Activated gamma-delta T cell treated with anti-CD3 and anti-CD28 coated beads, Interleukin-2, amount 50 U/mL, for 16 hours (primary cell): ENCODE measurements around the gene DGCR6L.
"Not testable (repeated sequence)": the region's sequence is repeated elsewhere in the genome, so short reads cannot be mapped to it uniquely, and the experiment has no call there.

Experiments
- DNase-seq: peaks from one replicate; pipeline ENCODE4 v3.0.0-alpha.2; 2020; ENCODE audit warnings: low read depth

The DGCR6L gene

DNA sequence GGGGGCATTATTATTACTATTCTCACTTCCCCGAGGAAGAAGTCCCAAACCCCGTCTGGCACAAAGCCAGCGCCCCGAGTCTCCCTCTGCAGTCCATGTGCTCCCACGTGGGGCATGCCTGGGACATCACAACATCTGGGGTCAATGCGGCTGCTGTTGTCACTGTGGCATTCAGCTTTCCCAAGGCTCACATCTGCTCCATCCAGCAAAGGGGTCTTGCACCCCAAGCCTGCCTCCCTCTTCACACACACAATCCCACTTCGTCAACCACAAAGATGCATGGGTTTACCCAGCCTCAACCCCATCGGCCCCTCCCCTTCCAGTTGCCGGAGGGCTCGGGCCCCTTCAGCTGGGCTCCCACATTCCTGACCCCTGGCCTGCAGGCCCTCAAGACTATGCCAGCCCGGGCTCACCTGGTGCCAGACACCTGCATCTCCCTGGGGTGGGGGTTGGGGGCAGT lies 28.2 kb downstream of the DGCR6L start:
- no peak for DNase-seq

DNA sequence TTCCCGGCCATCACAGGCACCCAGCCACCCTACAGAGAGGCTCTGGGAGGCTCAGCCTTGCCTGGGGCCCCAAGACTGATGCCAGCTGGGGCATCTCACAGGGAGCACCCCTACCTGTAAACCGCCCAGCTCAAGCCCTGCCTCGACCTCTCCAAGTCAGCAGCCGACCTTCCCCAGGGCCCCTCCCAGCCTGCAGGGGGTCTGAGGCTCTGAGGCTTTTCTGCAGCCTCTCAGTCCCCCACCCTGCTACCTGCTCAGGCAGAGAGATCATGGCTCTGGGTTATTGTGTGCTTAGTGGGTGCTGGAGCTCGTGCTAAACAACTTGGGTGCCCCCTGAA lies 28.6 kb downstream of the DGCR6L start:
- DNase-seq, result no peak

DNA sequence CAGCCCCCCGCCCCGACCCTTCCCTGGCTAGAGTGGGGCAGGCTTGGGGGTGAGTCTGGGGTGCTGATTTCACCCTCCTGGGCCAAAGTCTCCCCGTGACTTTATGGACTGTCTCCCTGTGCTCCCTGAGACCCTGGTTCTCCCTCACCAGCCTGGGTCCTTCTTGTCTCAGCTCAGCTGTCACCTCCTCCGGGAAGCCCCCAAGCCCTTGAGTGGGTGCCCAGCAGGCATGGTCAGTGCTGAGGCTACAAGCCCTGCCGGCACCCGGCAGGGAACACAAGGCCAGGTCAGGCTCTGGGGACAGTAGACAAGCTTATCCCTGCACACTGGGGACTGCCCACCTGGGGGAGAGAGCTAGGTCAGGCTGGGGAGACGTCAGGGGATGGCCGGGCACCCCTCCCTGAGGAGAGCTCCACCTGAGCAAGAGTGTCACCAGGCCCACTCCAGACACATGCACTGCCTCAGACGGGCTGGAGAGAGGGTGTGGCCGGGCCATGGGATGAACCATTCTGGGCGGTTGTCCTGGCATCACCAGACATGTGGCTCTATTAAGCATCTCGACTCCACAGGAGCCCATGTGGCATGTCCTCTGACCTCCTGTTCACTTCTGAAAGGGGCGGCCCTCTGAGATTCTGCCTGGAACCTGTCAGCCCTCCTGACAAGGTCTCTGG lies 29.1 kb downstream of the DGCR6L start:
- no peak for DNase-seq

DNA sequence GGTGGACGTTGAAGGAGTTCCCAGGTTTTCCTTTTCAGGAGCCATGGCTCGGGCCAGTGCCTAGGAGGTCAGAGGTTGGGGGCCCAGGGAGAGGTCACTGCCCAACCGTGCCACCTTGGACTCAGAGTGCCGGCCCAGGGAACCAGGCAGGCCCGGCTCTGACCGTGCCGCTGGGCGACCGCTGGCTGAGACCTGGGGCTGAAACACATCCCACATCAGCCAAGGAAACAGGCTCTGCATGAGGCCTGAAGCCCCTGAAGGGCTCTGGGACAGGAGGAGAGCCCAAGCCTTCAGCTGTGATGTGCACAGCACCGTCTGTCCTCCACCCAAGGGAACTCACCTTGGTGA lies 29.8 kb downstream of the DGCR6L start:
- DNase-seq, result no peak

DNA sequence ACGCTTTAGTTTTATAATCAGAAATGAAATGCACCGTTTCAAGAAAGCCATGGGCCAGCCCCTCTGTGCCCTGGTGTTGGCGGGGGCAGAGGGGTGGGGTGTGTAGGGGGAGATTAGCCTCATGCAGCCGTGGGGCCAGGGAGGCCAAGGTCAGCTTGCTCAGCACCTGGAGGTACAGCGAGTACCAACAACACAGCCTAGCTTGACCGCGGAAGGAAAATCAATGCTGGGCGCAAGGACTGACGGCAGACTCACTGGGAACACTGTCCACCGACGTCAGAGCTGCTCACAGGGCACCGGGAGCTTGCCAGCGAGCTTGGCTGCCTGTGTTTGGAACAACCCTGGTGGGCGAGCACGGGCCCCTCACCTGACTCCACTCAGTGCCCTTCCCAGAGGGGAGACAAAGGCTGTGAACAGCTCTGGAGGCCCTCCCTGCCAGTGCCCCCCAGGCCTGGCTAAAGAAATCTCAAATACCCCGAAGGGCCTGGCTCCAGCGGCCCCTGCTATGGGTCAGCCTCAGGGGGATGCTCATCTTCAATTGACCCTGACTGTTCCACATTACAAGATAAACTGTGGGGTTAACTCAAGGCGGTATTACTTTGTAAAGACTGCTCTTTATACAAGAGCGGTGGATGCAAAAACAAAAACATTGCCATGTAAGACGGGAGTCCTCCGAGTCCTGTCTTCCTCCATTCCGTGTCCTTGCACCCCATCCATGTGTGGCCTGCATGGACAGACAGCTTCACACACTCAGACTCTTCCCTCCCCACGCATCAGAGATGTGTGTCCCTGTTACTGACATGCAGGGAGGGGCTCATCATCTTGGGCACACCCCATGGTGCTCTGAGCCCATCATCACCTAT lies 30.4 kb downstream of the DGCR6L start:
- DNase-seq, result not testable (repeated sequence)

DNA sequence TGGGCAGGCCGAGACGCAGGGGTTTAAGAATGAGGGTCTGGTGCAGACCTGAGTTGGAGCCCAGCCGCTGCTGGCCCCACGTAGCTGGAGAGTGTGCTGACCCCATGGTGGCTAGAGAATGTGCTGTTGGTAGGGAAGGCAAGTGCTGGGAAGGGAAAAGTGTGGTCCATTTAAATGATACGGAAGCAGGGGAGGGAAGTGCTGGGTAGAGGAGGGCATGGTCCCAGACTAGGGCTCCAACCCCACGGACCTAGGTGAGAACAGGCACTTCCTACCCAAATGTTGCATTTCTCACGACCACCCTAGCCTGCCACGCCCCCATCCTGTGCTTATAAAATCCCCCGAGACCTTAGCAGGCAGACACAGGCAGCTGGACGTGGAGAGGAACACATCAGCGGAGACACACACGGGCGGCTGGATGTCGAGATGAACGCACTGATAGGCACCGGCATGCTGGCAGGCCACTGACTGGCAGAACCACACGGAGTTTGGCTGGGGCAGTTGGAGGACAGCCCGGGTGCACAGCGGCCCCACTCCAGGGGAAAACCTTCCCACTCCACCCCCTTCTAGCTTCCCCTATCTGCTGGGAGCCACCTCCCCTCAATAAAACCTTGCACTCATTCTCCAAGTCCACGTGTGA lies 33.0 kb downstream of the DGCR6L start:
- DNase-seq, result not testable (repeated sequence)

DNA sequence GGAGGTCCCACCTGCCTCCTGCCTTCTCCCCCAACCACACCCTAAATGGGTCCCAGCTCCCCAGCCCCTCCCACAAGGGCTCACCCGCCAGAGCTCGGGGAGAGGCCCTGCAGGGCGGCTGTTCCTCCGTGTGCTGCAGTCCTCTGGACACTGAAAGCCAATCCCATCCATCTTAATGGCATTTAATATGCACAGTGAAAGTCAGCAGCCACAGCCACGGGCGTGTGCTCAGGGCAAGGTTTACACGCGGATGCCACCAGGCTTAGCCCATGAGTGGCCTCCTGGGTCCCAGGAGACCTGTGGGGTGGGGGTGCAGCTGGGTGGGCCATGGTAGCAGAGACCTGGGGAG lies 33.6 kb downstream of the DGCR6L start:
- DNase-seq, result not testable (repeated sequence)

DNA sequence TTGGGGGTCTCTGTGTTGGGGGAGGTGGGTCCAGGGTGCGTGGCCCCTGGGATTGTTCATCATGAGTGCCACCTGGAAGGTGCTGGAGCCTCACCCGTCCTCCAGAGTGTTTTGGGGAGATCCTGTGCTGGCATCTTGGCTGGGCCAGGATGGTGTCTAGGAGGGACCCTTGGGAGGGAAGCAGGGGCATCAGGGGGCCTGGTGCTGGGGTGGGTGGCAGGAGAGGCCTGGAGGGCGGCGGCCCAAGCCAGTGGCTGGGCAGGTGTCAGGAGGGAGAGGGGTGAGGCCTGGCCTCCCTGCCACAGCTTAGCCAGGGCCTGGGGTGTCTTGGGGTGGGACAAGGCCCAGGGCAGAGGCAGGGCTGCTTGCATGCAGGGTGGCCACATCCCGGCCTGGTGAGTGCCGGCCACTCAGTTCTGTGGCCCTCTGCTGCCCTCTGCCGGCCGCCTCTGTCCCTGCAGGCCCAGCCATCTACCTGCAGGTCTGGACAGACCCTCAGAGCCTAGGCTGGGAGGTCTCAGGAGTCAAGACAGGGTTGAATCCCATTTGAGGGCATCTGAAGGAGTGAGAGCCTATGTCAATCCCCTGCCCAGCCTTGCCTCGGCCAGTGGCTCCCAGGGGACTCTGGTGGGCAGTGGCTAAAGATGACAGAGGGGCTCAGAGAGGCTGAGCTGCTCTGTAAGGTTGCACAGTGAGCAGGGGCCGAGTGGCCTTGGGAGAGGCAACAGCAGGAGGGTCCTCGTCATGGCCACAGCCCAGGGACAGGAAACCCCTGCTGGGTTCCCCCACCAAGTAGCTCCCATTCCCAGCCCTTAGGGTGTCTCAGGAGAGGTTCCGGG lies 34.2 kb downstream of the DGCR6L start:
- DNase-seq, result peak; percentile 68

DNA sequence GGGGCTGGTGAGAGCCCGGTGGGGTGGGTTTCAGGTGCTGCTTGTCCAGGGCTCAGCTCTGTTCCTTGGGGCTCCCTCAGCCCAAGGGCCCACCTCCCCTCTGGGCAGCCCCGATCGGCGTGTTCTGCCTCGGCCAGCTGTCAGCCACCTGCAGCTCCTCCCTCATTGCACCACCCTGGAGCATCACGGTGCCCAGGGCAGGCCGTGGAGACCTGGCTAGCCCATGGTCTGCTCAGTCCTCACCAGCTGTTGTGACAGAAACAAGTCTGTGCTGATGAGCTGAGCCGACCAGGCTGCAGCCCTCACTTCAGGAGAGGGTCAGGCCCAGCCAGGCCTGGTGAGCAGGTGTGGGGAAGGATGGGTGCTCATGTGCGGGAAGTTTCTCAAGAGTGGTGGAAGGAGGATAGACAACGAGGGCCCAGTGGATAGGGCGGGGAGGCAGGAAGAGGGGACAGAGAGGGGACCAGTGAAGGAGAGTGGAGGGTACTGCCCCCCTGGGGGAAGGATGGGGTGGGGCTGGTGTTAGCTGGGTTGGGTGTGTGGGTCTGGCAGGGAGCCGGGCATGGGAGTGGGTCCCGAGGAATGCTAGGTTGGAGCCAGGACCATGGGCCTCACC lies 35.3 kb downstream of the DGCR6L start:
- no peak for DNase-seq

DNA sequence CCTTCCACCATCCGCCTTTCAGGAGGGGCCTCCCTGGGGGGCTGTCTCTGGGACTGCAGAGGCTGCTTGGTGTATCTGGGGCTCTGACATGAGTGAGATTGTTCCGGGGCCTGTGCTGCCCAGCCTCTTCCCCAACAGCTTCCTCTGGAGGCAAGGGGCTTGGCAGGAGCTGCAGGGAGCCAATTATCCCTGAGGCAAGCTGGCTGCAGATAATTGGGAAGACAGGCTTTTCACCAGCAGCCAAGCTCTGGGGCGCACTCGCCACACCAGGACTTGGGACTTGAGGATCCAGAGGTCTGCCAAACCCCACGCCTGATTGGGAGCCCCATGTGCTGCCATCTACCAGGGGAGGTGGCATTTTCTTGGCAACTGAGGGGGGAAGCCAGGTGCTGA lies 36.2 kb downstream of the DGCR6L start:
- DNase-seq, result no peak

DNA sequence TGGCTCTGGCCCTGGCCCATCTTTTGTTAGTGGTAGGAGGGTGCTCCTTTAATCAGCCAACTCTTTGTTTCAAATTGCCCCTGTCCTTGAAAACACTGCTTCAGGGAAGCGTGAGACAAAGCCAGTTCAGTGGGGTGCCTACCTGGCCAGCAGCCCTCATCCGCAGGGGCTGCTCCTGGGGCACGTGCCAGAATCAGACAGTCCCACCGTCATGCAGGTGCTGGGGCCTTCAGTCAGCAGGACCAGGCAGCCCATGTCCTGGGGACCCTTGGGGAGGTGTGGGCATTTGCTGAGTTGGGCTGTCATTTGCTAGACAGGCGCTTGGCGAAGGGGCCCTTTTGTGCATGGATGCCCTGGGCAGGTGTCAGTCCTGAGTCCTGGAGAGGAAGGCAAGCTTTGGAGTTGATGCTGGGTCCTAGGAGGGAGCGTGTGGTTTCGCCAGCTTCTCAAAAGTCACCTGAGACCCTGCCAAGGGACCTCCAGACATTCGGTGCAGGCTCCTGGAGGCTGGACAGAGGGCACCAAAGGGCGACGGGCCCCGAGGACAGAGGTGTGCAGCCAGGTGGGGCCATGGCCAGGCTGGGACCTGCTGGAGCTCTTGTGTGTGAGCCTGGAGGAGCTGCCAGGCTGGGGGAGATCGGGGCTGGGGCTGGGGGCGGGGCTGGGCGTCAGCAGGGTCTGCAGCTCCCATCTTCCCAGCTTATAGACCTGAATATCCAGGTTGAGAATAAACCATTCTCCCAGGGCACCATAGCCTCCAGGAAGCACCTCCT lies 36.8 kb downstream of the DGCR6L start:
- no peak for DNase-seq

DNA sequence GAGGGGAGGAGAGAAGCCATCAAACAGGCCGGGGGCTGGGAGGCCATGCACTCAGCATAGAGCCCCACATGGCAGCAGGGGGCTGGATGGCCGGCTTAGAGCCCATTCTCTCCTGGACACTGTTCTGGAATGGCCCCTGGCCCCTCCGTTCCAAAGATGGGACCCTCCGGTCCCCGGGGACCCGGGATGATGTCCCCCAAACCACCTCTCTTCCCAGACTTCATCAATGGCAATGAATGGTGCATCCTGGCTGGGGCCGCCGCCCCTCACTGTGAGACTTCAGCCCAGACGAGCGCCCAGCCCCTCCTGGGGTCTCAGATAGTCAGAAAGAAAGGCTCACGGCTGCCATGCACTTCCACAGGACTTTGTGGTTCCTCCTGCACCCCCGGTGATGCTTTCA lies 38.0 kb downstream of the DGCR6L start:
- no peak for DNase-seq

DNA sequence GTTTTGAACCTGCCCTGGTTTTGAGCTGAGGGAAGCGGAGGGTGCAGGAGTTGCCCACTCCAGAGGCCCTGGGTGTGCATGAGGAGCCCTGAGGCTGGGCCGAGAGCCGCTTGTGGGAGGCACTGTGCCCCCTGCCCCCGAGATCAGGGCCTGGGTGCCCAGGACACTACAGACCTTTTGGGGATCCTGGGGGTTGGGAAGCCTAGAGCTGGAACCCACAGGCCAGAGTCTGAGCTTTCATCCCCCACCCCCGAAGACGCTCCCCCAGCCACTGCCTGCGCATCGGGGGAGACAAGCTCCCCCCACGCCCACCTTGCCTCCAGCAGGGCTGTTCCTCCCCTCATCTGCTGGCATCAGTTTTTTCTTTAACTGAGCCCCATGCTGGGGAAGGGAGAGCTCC lies 38.4 kb downstream of the DGCR6L start:
- DNase-seq, result not testable (repeated sequence)

DNA sequence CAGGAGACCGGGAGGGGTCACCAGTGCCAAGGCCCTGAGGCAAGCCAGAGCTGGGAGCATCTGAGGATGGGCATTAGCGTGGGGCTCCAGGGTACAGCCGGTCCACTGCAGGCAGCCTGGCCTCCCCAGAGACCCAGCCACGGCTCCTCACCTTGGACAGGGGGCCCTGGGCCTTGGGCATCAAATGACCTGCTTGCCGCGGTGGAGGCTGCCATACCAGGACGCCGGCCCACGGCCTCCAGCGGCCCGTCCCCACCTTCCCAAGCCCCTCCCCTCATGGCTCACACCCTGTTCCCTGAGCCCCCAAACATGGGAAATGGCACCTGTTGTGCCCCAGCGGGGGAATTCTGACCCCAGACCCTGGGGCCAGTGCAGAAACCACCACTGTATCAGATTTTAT lies 39.0 kb downstream of the DGCR6L start:
- no peak for DNase-seq

DNA sequence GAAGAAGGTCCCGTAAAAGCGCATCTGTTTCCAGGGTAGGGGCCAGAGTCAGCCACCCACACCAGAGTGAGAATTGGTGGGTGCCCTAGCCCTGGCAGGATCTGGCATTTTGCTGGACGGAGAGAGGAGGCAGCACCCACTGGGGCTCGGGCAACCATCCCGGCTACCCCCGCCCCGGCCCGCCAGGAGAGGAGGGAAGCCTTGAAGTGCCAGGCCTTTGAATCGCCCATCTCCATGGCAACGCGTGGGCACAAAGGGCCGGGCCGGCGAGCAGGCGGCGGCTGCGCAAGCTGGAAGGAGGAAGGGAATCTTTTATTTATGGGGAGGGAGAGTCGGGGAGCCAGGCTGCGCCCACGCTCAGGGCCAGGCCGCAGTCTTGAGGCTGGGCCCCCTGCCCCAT lies 39.7 kb downstream of the DGCR6L start:
- not testable (repeated sequence) for DNase-seq

DNA sequence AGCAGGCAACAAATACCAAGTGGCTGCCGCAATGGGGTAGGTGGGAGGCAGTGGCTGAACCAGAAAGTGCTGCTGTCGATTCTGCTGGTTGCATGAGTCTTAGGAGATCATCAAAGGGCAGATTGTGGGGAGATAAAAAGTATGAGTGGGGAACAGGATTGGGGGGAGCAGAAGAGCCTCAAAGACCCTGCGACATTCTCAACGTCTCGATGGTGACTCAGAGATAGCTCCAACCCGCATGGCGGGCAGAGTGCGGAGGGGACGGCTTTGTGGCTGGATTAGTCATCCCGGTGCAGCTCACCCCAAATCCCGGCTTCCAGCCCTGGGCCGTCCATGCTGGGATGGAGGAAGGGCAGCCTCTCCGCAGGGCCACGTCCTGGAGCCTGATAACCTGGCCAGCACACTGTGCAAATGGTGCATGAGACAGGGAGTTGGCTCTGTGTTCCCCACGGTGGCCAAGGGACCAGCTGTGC lies 40.2 kb downstream of the DGCR6L start:
- DNase-seq, result no peak

DNA sequence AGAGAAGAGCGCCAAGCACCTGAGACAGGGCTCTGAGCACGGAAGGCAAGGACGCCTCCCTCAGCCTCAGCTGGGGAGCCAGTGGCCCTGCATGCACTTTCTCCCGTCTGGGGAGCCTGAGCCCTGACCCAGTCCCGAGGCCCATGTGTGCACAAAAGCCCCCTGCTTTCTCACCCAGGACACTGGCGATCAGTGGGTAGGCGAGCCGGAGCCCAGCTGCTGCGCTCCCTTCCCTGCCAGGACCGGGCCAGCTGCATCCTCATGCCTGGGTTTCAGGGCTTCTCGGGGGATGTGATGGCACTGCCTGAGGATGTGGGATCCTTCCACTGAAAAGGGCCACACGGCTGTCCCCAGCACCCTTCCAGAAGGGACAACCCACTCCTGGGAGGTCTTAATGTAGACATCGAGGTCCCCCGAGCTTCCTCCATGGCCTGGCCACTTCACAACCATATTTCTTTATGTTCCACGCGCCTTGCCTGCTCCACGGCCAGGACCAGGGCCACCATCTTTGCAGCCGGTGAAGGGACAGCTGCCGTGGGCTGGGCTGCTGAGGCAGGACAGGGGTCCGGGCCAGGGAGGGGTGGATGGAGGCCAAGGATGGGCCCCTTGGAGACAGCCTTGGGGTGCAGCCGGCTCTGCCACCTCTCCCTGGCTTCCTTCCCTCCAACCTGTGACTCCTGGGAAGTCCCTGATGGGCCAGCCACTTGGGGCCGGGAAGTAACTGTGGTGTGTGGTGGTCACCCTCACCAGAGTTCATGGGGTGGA lies 41.0 kb downstream of the DGCR6L start:
- not testable (repeated sequence) for DNase-seq

DNA sequence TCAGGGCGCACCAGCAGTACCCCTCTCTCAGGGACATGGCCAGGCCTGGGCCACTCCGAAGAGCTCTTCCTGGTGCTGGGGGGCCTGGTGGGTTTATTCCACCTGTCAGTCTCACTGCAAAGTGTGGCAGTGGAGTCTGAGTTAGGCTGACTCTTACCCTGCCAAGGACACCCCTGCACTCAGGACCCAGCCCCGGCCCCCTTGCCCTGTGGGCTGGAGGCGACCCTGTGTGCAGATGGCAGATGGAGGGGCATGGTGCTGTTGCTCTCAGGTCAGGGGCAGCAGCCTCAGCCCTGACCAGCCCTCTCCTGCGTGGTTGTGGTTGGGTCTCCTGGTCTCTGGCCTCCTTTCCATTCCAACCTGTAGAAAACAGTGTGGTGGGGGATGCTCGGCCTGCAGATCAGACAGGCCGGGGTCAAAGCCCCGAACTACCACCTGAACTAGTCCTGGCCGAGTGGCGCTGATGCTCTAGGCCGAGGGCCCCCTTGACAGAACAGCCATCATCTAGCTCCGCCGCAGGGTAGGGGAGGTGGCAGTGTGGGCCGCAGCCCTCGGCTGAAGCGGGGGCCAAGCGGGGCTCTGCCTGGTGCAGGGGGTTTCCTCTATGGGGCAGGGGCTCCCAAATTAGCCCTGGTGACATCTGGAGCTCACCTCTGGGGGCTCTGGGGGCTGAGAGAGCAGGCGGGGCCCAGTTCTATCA lies 41.8 kb downstream of the DGCR6L start:
- DNase-seq, result not testable (repeated sequence)

DNA sequence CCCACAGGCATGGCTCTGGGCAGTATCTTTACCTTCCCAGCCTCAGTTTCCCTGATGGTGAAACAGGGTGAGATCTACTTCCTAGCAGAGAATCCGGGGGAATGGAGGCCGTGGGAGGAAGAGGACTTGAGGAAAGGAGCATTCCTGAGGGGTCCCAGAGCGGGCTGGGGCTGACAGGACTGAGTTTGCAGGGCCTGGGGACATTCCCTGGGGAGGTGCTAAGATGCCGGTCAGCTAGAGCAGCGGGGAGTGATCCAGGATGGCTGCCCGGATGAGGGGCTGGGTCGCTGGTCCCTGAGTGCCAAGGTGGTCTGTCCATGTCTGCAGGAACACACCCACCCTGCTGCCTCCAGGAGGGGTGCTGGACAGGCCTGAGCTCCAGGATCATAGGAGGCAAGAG lies 43.4 kb downstream of the DGCR6L start:
- DNase-seq, result no peak

DNA sequence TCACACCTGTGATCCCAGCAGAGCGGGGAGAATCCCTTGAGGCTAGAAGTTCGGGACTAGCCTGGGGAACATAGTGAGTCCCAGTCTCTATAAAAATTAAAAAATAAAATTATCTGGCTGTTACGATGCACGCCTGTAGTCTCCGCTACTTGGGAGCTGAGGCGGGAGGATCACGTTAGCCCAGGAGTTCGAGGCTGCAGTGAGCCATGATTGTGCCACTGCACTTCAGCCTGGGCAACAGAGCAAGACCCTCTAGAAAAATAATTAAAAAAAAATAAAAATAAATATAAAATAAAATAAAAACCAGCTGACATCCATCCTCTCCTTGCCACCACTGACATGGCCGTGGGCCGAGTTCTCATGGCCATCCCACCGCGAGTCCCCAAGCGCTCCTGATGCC lies 44.0 kb downstream of the DGCR6L start:
- DNase-seq, result no peak
